ENCODE results near the gene HIBADH. TPM values are rescaled to one million over a fixed set of nuclear protein-coding genes. Genes with fewer than 3 reads are reported as not detected.

The HIBADH gene
- total and polyA plus RNA-seq, 10 of the 15 experiments (the other 5 are each of a cell fraction or from before 2014, with no cell fraction given), result 8.7 to 36.1 (median 18.6) TPM

DNA sequence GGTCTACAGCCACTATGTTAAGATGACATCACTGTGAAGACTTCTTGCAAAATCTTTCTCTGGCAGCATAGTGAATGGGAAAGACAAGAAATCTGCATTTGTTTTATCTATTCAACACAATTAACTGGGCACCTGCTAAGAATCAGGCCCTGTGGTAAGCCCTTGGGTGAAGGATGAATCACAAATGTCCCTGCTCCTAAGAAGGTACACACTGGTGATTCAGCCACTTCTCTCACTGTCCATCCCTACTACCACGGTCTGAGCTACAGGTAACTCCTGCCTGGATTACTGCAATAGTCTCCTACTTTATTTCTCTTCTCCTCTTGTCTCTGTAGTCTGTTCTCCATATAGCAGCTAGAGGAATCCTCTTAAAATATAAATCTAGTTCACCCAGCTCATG is 116.1 kb downstream of the HIBADH start (continued):
- TF ChIP-seq, protein P1, sequence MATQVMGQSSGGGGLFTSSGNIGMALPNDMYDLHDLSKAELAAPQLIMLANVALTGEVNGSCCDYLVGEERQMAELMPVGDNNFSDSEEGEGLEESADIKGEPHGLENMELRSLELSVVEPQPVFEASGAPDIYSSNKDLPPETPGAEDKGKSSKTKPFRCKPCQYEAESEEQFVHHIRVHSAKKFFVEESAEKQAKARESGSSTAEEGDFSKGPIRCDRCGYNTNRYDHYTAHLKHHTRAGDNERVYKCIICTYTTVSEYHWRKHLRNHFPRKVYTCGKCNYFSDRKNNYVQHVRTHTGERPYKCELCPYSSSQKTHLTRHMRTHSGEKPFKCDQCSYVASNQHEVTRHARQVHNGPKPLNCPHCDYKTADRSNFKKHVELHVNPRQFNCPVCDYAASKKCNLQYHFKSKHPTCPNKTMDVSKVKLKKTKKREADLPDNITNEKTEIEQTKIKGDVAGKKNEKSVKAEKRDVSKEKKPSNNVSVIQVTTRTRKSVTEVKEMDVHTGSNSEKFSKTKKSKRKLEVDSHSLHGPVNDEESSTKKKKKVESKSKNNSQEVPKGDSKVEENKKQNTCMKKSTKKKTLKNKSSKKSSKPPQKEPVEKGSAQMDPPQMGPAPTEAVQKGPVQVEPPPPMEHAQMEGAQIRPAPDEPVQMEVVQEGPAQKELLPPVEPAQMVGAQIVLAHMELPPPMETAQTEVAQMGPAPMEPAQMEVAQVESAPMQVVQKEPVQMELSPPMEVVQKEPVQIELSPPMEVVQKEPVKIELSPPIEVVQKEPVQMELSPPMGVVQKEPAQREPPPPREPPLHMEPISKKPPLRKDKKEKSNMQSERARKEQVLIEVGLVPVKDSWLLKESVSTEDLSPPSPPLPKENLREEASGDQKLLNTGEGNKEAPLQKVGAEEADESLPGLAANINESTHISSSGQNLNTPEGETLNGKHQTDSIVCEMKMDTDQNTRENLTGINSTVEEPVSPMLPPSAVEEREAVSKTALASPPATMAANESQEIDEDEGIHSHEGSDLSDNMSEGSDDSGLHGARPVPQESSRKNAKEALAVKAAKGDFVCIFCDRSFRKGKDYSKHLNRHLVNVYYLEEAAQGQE (IDR thresholded peaks at IDR 0.05; ENCODE audit: low read depth, low read length), result no peak

DNA sequence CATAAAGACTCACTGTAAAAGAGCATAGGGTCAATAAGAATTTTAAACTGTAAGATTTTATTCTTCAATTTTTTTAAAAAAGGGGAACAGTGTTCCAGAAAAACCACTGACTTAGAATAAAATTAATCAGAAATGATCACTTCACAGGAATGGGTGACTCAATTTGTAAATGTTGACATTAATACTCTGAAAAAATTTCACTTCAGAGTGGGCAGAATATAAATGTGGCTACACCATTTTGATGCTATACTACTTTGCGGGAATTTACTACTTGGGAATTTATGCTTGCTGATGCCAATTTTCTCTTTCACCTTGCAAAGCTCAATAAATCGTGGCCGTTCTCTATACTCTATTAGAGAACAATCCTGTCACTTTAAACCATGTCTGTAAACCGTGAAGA is 126.9 kb downstream of the HIBADH start:
- FAIRE-seq (no peak), DNase-seq (ENCODE audit: low read depth, low spot score) (no peak), ATAC-seq (no peak)
- 94% methylated on average over 4 of the region's 4 CpGs for WGBS (ENCODE audit: insufficient coverage, insufficient replicate concordance, low lambda C conversion rate, missing lambda C conversion rate)
- Histone ChIP-seq H4K20me1 (ENCODE audit: control insufficient read depth, insufficient read depth) (no peaks in the 10 kb centered on the region), H3K36me3 (ENCODE audit: control insufficient read depth in 2 of 2, insufficient read depth in 2 of 2, low read length in 1 of 2) (peaks cover 0 to 5% of the 10 kb centered on the region in 2 experiments; a peak in 1 of 4 replicates), H3K9me3 (replicated peaks; ENCODE audit: control insufficient read depth, insufficient read depth, low read length) (no peaks in the 10 kb centered on the region), H3K27me3 (replicated peaks in 1 of 2; ENCODE audit: control insufficient read depth in 2 of 2, insufficient read depth in 2 of 2, low read length in 1 of 2) (no peaks in the 10 kb centered on the region), H3K9ac (ENCODE audit: control insufficient read depth, insufficient read depth, low read length) (no peak overlapping the region), H3K4me1 (ENCODE audit: control insufficient read depth, insufficient read depth, low read length) (no peaks in the 10 kb centered on the region), H3K4me3 (no peak overlapping the region), H3K4me2 (ENCODE audit: control insufficient read depth, insufficient read depth) (no peak overlapping the region), H3K79me2 (ENCODE audit: control insufficient read depth, insufficient read depth, low read length) (no peaks in the 10 kb centered on the region), H3K27ac (ENCODE audit: control insufficient read depth, insufficient read depth) (no peak overlapping the region), H2AFZ (ENCODE audit: control insufficient read depth, low read depth, low read length) (no peak overlapping the region)
- ChIA-PET RAD21 (ENCODE audit: unreplicated experiment) (no interaction called here), SMC1A (ENCODE audit: uncharacterized antibody, unreplicated experiment) (no interaction called here), POLR2A (no interaction called here), CTCF (no interaction called here)
- intact Hi-C loops (cut with micrococcal nuclease; ENCODE audit: unreplicated experiment) (no loop called here), in situ Hi-C loops (cut with MboI) (no loop called here)
- TF ChIP-seq EZH2 (IDR thresholded peaks at IDR 0.05; ENCODE audit: borderline replicate concordance, control insufficient read depth, low read depth, low read length) (no peak), WRNIP1 (IDR thresholded peaks at IDR 0.05; ENCODE audit: borderline replicate concordance, low read depth, low read length) (no peak), POU2F2 (IDR thresholded peaks at IDR 0.05; ENCODE audit: borderline replicate concordance, low read depth, low read length) (no peak), CEBPB (IDR thresholded peaks at IDR 0.05; ENCODE audit: borderline replicate concordance in 1 of 2, low read depth in 2 of 2, low read length in 2 of 2) (no peak), NRF1 (conservative IDR thresholded peaks at IDR 0.05; ENCODE audit: low read depth, low read length) (no peak), NBN (IDR thresholded peaks at IDR 0.05) (no peak), DPF2 (IDR thresholded peaks at IDR 0.05) (no peak)
- TF ChIP-seq, protein P2, sequence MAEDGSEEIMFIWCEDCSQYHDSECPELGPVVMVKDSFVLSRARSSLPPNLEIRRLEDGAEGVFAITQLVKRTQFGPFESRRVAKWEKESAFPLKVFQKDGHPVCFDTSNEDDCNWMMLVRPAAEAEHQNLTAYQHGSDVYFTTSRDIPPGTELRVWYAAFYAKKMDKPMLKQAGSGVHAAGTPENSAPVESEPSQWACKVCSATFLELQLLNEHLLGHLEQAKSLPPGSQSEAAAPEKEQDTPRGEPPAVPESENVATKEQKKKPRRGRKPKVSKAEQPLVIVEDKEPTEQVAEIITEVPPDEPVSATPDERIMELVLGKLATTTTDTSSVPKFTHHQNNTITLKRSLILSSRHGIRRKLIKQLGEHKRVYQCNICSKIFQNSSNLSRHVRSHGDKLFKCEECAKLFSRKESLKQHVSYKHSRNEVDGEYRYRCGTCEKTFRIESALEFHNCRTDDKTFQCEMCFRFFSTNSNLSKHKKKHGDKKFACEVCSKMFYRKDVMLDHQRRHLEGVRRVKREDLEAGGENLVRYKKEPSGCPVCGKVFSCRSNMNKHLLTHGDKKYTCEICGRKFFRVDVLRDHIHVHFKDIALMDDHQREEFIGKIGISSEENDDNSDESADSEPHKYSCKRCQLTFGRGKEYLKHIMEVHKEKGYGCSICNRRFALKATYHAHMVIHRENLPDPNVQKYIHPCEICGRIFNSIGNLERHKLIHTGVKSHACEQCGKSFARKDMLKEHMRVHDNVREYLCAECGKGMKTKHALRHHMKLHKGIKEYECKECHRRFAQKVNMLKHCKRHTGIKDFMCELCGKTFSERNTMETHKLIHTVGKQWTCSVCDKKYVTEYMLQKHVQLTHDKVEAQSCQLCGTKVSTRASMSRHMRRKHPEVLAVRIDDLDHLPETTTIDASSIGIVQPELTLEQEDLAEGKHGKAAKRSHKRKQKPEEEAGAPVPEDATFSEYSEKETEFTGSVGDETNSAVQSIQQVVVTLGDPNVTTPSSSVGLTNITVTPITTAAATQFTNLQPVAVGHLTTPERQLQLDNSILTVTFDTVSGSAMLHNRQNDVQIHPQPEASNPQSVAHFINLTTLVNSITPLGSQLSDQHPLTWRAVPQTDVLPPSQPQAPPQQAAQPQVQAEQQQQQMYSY (CRISPR knock-in tag; IDR thresholded peaks at IDR 0.05), result no peak
- no TSS peak for BruUV-seq (replicated peaks)
